ENCODE data around the gene TSPAN14.
"Not testable (repeated sequence)": the region's sequence is repeated elsewhere in the genome, so short reads cannot be mapped to it uniquely, and the experiment has no call there.

The TSPAN14 gene

DNA sequence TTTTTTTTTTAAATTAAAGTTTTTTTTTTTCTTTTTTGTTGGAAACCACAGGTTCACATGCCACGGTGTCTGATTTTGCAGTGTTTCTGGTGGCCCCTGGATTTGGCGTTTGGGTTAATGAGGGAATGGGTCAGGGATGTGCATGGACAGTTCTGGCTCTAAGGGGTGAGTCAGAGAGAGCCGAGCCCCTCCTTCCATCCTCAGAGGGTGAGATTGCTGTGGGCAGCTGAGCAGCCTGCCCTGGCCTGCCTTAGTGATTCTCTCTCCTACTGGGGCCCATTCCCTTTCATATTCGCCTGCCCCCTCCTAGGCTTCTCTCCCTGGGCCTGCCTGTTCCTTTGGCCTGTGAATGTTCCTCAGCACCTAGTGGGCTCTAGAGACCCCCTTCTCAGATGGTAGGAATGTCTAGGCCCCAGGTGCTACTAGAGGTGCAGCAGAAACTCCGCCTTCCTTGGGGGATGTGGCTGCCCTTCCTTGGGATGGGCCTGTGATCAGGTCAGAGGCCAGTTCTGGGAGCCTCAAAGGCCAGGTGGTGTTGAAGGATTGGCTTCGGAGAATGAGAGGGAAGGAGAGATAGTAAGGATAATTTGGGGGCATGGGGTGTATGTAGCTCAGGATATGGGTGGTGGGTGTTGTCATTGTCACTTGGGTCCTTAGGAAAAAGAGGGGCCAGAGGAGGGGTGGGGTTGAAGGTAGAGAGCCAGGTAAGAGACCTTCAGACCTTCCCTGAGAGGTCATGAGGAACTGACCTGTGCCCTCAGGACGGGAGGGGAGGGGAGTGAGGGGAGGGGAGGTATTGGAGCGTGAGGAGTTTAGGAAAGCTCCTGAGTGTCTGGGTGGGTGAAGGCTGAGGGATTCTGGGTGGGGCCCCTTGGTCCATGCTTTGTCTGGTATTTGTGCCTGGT is 19.8 kb downstream of the TSPAN14 start:
- no peak for TF ChIP-seq POLR2A (IDR thresholded peaks at IDR 0.05; ENCODE audit: low read length)
- no peak for TF ChIP-seq GATA1 (IDR thresholded peaks at IDR 0.05; ENCODE audit: low read depth, low read length)
- no peak for DNase-seq

DNA sequence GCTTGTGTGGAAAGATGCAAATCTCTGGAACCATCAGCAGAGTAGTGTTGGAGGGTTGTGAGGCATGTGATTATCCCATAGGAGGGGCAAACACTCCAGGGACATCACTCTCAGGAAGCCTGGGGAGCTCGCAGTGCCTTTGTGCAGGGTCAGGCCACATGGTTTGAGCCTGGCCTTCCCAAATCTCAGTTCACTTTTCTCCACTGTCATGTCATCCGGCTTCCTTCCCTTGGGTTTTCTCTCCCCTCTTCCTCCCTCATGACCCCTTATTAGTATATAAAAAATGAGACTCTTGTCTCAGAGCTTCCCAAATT is 20.4 kb downstream of the TSPAN14 start:
- no peak for DNase-seq
- TF ChIP-seq GATA1 (IDR thresholded peaks at IDR 0.05; ENCODE audit: low read depth, low read length): no peak
- no peak for TF ChIP-seq POLR2A (IDR thresholded peaks at IDR 0.05; ENCODE audit: low read length)

DNA sequence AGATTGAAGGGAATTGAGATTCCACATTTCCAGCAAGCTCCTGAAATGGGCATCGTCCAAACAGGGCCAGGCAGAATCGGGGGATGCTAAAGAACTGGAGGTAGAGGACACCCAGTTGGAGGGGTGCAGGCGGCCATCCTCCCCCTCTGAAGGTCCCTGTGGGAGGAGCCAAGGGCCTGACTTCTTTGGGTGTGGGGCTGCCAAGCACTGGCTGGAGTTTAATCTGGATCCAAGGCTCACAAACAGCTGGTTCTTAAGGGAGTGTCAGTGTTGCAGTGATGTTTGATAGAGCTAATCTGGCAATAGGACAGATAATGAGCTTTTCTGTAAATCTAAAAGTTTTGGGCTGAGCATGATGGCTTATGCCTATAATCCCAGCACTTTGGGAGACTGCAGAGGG is 20.8 kb downstream of the TSPAN14 start:
- DNase-seq: peak; percentile 44 to 75
- TF ChIP-seq GATA1 (IDR thresholded peaks at IDR 0.05; ENCODE audit: low read depth, low read length) (no peak), POLR2A (IDR thresholded peaks at IDR 0.05; ENCODE audit: low read length) (no peak)

DNA sequence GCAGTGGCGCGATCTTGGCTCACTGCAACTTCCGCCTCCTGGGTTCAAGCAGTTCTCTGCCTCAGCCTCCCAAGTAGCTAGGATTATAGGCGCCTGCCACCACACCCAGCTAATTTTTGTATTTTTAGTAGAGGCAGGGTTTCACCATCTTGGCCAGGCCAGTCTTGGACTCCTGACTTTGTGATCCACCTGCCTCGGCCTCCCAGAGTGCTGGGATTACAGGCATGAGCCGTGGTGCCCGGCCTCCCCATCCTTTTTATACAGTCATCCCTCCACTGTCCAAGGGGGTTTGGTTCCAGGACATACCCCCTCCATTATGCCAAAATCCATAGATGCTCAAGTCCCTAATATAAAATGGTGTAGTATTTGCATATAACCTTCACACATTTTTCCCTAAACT is 21.5 kb downstream of the TSPAN14 start:
- not testable (repeated sequence) for DNase-seq

DNA sequence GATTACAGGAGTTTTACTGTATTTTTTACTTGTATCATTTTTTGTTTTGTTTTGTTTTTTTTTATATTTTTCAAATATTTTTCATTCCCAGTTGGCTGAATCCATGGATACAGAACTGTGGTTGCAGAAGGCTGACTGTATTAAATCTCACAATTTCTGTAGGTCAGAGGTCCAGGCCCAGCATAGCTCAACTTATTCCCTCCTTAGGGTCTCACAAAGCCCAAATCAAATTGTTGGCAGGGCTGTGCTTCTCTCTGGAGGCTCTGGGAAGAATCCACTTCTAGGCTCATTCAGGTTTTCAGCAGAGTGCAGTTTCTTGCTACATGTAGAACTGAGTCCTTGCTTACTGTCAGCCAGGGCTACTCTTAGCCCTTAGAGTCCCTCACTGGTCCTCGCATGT is 22.6 kb downstream of the TSPAN14 start:
- TF ChIP-seq POLR2A (IDR thresholded peaks at IDR 0.05; ENCODE audit: low read length) (no peak), GATA1 (IDR thresholded peaks at IDR 0.05; ENCODE audit: low read depth, low read length) (no peak)
- DNase-seq: no peak

DNA sequence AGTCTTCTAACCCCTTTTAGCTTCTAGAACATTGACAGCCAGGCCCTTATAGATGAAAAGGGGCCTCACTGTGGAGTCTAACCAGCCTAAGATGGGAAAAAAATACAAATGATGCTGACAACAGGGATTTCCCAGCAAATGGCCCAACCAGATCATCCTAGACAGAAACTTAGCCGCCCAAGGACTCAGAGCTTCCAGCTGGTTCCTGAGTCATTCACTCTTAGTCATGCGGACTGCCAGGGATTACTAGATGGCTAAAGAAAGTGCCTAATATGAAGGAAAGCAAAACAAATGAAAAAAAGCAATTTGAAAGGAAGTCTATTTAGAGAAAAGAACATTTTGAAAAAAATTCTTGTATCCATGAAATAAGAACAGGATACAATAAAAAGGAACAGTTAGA is 23.7 kb downstream of the TSPAN14 start:
- TF ChIP-seq POLR2A (IDR thresholded peaks at IDR 0.05; ENCODE audit: low read length) (no peak), GATA1 (IDR thresholded peaks at IDR 0.05; ENCODE audit: low read depth, low read length) (no peak)
- DNase-seq: no peak

DNA sequence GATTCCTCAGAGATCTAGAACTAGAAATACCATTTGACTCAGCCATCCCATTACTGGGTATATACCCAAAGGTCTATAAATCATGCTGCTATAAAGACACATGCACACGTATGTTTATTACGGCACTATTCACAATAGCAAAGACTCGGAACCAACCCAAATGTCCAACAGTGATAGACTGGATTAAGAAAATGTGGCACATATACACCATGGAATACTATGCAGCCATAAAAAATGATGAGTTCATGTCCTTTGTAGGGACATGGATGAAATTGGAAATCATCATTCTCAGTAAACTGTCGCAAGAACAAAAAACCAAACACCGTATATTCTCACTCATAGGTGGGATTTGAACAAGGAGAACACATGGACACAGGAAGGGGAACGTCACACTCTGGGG is 26.3 kb downstream of the TSPAN14 start:
- not testable (repeated sequence) for DNase-seq

DNA sequence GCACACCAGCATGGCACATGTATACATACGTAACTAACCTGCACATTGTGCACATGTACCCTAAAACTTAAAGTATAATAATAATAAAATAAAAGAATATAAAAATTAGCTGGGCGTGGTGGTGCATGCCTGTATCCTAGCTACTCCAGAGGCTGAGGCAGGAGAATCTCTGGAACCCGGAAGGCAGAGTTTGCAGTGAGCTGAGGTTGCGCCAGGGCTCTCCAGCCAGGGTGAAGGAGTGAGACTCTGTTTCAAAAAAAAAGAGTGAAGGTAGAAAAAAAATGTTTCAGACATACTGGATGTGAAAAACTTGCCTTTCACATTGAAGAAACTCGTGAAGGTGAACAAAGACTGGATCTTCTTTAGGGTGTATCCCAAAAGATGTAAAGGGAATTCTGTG is 26.7 kb downstream of the TSPAN14 start:
- DNase-seq: no peak
- TF ChIP-seq POLR2A (IDR thresholded peaks at IDR 0.05; ENCODE audit: low read length) (no peak), GATA1 (IDR thresholded peaks at IDR 0.05; ENCODE audit: low read depth, low read length) (no peak)

DNA sequence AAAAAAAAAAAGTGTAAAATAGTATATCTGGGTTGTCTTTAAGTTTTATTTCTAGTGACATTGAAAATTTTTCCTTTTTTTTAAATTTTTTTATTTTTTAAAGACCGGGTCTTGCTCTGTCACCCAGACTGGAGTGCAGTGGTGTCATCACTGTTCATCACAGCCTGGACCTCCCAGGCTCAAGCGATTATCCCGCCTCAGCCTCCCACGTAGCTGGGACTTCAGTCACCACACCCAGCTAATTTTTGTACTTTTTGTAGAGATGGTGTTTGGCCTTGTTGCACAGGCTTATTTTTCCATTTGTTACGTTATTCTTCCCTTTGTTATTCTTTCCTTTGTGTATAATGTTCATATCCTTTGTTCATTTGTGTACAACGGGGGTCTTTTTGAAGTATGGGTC is 30.1 kb downstream of the TSPAN14 start:
- peak; percentile 35 to 50 for DNase-seq
- TF ChIP-seq GATA1 (IDR thresholded peaks at IDR 0.05; ENCODE audit: low read depth, low read length) (no peak), POLR2A (IDR thresholded peaks at IDR 0.05; ENCODE audit: low read length) (no peak)

DNA sequence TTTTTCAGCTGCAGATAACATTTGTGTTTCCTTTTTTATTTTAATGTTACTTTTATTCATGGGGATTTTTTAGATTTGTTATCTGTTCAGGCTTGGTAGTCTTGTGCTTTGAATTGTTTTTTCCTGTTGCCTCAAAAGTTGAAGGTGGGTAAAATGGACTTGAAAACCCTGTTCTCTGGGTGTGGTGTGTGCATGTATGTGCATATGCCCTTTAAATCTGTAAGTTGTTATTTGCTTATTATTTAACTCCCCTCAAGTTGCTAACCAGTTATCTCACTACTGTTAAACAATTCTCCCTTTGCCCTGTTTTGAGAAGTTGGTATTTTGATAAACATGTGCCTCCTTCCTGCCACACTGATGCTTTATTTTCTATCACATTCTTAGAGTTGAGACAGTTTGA is 30.6 kb downstream of the TSPAN14 start:
- peak in 1 of 2 experiments; percentile 54 for DNase-seq
- TF ChIP-seq GATA1 (IDR thresholded peaks at IDR 0.05; ENCODE audit: low read depth, low read length): no peak
- TF ChIP-seq POLR2A (IDR thresholded peaks at IDR 0.05; ENCODE audit: low read length): no peak

DNA sequence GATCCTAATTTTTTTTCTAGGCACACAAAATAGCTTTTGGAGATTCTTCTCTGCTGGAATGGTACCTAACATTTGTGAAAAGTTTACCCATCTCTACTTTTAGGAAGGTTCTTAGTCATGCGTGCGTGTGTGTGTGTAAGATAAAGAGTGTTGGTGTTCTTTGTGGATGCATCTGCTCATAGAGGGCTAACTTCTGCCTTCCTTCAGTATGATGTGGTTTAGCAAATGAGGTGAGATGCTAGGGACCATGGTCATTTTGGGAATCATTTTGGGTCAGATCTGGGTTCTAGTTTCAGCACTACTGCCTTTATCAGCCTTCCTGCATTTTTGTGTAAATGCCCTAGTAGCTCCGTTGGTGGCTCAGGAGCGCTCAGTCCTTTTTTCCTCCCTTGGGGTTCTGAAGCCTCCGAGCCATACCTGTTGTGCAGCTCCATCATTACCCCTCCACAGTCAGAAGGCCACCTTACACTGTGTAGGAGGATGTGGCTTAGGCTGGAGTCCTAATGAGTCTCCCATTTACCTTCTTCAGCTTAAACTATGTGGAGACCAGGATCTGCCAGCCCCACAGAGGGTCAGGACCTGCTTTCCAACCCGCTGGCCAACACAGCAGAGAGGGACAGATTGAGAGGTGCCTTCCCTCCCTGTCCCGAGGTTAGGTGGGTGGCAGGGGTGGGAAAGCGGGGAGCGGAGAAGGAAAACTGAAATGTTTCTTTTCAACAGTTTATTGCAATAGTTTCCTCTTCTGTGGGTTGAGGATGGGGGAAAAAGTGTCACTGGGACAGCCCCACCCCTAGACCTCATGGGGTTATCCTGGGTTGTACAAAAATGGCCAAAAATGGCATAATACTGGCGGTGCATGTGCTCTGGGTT is 31.2 kb downstream of the TSPAN14 start:
- no peak for TF ChIP-seq GATA1 (IDR thresholded peaks at IDR 0.05; ENCODE audit: low read depth, low read length)
- TF ChIP-seq POLR2A (IDR thresholded peaks at IDR 0.05; ENCODE audit: low read length): no peak
- DNase-seq: peak; percentile 76 to 81

DNA sequence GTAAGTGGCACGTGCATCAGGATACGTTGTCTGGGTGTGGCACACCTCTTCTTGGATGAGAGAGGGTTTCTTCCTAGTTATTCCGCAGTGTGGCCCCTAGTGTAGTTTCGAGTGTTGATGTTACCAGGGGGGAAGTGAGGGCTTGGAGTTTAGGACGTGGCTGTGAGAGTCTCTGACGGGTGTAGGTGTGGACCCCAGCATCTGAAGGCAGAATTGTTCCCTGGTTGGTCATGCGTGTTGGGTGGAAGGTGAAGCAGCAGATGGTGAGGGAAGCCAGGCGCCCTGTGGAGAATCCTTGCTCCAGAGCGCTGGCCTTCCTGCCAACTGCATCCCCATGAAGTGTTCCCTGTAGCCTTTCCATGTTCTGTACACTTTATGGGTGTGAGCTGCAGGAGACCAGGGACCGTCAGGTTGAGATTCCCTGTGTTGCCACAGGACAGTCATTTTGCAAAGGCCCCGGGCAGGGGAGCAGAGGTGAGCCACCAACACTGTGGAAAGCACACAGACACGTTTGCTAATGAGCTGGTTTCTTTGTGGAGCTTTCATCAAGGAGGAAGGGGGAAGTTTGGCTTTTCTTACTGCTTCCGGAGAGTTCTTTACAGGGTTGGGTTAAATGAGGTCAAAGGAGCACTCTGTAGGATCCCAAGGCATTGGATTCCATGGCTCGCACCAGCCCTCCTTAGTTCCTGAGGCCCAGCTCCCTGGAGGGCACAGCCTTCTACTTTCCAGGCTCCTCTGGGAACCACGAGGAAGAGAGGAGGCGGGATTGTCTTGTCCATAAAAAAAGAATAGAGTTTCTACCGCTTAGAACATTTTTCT is 32.0 kb downstream of the TSPAN14 start:
- DNase-seq: no peak
- TF ChIP-seq GATA1 (IDR thresholded peaks at IDR 0.05; ENCODE audit: low read depth, low read length) (no peak), POLR2A (IDR thresholded peaks at IDR 0.05; ENCODE audit: low read length) (no peak)

DNA sequence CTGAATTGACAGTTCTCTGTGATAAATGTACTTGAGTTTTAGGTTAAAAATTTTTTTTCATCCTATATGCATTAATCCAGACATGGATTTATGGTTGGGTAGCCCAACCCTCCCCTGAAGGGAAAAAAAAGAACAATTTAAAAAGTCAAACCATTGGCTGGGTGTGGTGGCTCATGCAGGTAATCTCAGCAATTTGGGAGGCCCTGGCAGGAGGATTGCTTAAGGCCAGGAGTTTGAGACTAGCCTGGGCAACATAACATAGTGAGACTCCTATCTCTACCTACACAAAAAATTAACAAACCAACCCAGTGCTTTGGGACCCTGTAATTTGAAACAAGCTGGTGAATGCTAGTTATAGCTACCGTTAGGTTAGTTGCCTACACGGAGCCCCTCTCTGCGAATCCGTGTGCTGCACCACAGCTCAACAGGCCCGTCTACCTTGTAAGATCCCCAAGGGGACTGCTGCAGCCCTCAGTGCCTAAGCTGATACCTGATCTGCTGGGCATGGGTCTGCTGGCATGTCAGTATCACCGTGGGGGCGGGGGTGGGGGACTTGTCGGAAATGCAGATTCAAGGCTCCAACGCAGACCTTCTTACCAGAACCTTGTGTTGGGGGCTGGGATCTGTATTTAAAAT is 32.8 kb downstream of the TSPAN14 start:
- no peak for TF ChIP-seq POLR2A (IDR thresholded peaks at IDR 0.05; ENCODE audit: low read length)
- no peak for TF ChIP-seq GATA1 (IDR thresholded peaks at IDR 0.05; ENCODE audit: low read depth, low read length)
- no peak for DNase-seq

DNA sequence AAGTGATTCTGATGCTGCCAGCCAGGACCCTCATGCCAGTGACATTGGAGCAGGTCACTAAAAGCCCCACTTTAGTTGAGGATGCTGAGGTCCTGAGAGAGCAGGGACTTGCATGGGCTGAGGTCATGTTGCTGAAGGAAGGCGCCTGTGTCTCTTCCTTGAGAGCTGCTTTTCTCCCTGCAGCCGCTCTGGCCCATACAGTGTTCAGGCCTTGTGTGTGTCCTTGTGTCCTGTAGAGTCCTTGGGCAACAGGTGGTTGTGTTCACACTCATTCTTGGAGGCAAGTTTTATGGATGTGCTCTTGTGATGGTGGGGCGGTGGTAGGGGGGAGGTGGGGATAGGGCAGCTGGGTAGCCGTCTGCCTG is 33.3 kb downstream of the TSPAN14 start:
- DNase-seq: no peak
- TF ChIP-seq POLR2A (IDR thresholded peaks at IDR 0.05; ENCODE audit: low read length): no peak
- no peak for TF ChIP-seq GATA1 (IDR thresholded peaks at IDR 0.05; ENCODE audit: low read depth, low read length)
